Epithelial cell of proximal tubule (primary cell): ENCODE data around the gene ZNF554. TPM values are rescaled to one million over a fixed set of nuclear protein-coding genes. Genes with fewer than 3 reads are reported as not detected.
"Not testable (repeated sequence)": the region's sequence is repeated elsewhere in the genome, so short reads cannot be mapped to it uniquely, and the experiment has no call there.

Source experiments
- DNase-seq: peaks from one replicate; pipeline ENCODE4 v3.0.0-alpha.2; 2011; ENCODE audit warnings: low read depth
- H3K4me3 ChIP-seq: 2 replicates; pipeline ENCODE4 v1.5.1; 2011; ENCODE audit warnings: low read depth, mild to moderate bottlenecking, low read length
- CTCF ChIP-seq: conservative IDR thresholded peaks from 2 replicates; pipeline ENCODE4 v1.5.1; 2012; ENCODE audit warnings: low read depth, mild to moderate bottlenecking, low read length
- total RNA-seq: library from RNA; depleted of rRNA; stranded (reverse); fragments of >200 nt; gene quantifications from 2 replicates; pipeline ENCODE4 v1.2.3, GENCODE V29; 2015

Gene ZNF554
- total RNA-seq, 1 donor from 2014 or later = 2.5 TPM

- TF ChIP-seq CTCF = no peak
- no peak overlapping the region for H3K4me3 ChIP-seq
- no peak for DNase-seq
Observed at GRCh38 chr19:2812414-2813234, 7.0 kb upstream of the ZNF554 start.

- no peak overlapping the region for H3K4me3 ChIP-seq
- no peak for DNase-seq
- no peak for TF ChIP-seq CTCF
Observed at GRCh38 chr19:2813235-2814160, 6.2 kb upstream of the ZNF554 start.

GRCh38 chr19:2814426-2814825, 5.2 kb upstream of the ZNF554 start:
- DNase-seq = no peak
- no peak for TF ChIP-seq CTCF
- H3K4me3 ChIP-seq = no peak overlapping the region

GRCh38 chr19:2815191-2815614, 4.5 kb upstream of the ZNF554 start:
- TF ChIP-seq CTCF = no peak
- H3K4me3 ChIP-seq = no peak overlapping the region
- DNase-seq = no peak

GRCh38 chr19:2815923-2816322, 3.7 kb upstream of the ZNF554 start:
- DNase-seq = no peak
- no peak overlapping the region for H3K4me3 ChIP-seq
- TF ChIP-seq CTCF = no peak

GRCh38 chr19:2816641-2817040, 3.0 kb upstream of the ZNF554 start:
- TF ChIP-seq CTCF = no peak

GRCh38 chr19:2817237-2817829, 2.3 kb upstream of the ZNF554 start:
- not testable (repeated sequence) for H3K4me3 ChIP-seq, DNase-seq

More at GRCh38 chr19:2816641-2817040, 3.0 kb upstream of the ZNF554 start:
- no peak overlapping the region for H3K4me3 ChIP-seq
- no peak for DNase-seq
